ENCODE data around the gene CARD10. TPM values are rescaled to one million over a fixed set of nuclear protein-coding genes. Genes with fewer than 3 reads are reported as not detected.

The CARD10 gene
- total RNA-seq, 3 donors from 2014 or later (not counting 1 experiment from before 2014, with no cell fraction given) = 0.09 to 0.16 (median 0.10) TPM

- DNase-seq (peak; percentile 88 to 94), ATAC-seq (peak; percentile 81 to 91 (median 83))
- H3K4me1 ChIP-seq (ENCODE audit: control insufficient read depth, insufficient read depth, low read length) = peaks cover 35% of the 10 kb centered on the region
- no peaks in the 10 kb centered on the region for H3K36me3 ChIP-seq (ENCODE audit: control insufficient read depth, insufficient read depth, low read length)
- Mint-ChIP-seq H3K27ac (peak overlapping the region; percentile 67 to 82), H3K9me3 (no peaks in the 10 kb centered on the region), H3K4me3 (peak overlapping the region; percentile 65), H3K36me3 (no peaks in the 10 kb centered on the region), H3K27me3 (ENCODE audit: low read depth in 2 of 2) (peaks cover 18 to 31% of the 10 kb centered on the region in 2 donors), H3K4me1 (peaks cover 23 to 25% of the 10 kb centered on the region in 2 donors)
- H3K27me3 ChIP-seq (ENCODE audit: control insufficient read depth, insufficient read depth, low read length) = peaks cover 16% of the 10 kb centered on the region
- WGBS (ENCODE audit: insufficient coverage) = 25% methylated on average over 16 of the region's 16 CpGs
- peak; percentile 95 for TF ChIP-seq CTCF (IDR thresholded peaks at IDR 0.05)
- peak overlapping the region; percentile 62 for H3K27ac ChIP-seq (ENCODE audit: low read length)
- intact Hi-C loops (cut with micrococcal nuclease) = loop anchor here (1.0 to 5.0 kb wide), 2 partner anchors 28 to 80 kb away; partner anchors contain the start of gene MFNG
- no peaks in the 10 kb centered on the region for H3K9me3 ChIP-seq (ENCODE audit: control insufficient read depth, insufficient read depth, low read length)
- H3K4me3 ChIP-seq (ENCODE audit: low read length) = no peak overlapping the region
These were observed 47.9 kb upstream of the CARD10 start for GRCh38 chr22:37566903-37567798.

- Histone ChIP-seq H3K4me1 (ENCODE audit: control insufficient read depth, insufficient read depth, low read length) (peaks cover 43% of the 10 kb centered on the region), H3K27ac (ENCODE audit: low read length) (peak overlapping the region; percentile 62), H3K9me3 (ENCODE audit: control insufficient read depth, insufficient read depth, low read length) (no peaks in the 10 kb centered on the region), H3K27me3 (ENCODE audit: control insufficient read depth, insufficient read depth, low read length) (peaks cover 24% of the 10 kb centered on the region), H3K4me3 (ENCODE audit: low read length) (no peak overlapping the region), H3K36me3 (ENCODE audit: control insufficient read depth, insufficient read depth, low read length) (no peaks in the 10 kb centered on the region)
- peak overlapping the region; percentile 67 to 82 for H3K27ac Mint-ChIP-seq
- H3K4me3 Mint-ChIP-seq = peak overlapping the region; percentile 65
- DNase-seq (peak; percentile 58 to 75), ATAC-seq (peak; percentile 57 to 75 (median 70))
- no peaks in the 10 kb centered on the region for H3K9me3 Mint-ChIP-seq
- TF ChIP-seq CTCF (IDR thresholded peaks at IDR 0.05) = no peak
- 2% methylated on average over 28 of the region's 28 CpGs for WGBS (ENCODE audit: insufficient coverage)
- intact Hi-C loops (cut with micrococcal nuclease) = loop anchor here (5.0 kb wide), 1 partner anchor 79 kb away; the partner anchor contains the start of gene MFNG
- H3K27me3 Mint-ChIP-seq (ENCODE audit: low read depth in 2 of 2) = peaks cover 24 to 36% of the 10 kb centered on the region in 2 donors
- H3K36me3 Mint-ChIP-seq = no peaks in the 10 kb centered on the region
- peaks cover 30 to 33% of the 10 kb centered on the region in 2 donors for H3K4me1 Mint-ChIP-seq
These were observed 47.2 kb upstream of the CARD10 start for GRCh38 chr22:37566329-37566837.

- H3K9me3 ChIP-seq (ENCODE audit: control insufficient read depth, insufficient read depth, low read length) = no peaks in the 10 kb centered on the region
- peaks cover 24 to 39% of the 10 kb centered on the region in 2 donors for H3K27me3 Mint-ChIP-seq (ENCODE audit: low read depth in 2 of 2)
- peaks cover 48% of the 10 kb centered on the region for H3K4me1 ChIP-seq (ENCODE audit: control insufficient read depth, insufficient read depth, low read length)
- intact Hi-C loops (cut with micrococcal nuclease) = loop anchor here (5.0 kb wide), 1 partner anchor 79 kb away; the partner anchor contains the start of gene MFNG
- H3K27ac ChIP-seq (ENCODE audit: low read length) = peak overlapping the region; percentile 62
- no peaks in the 10 kb centered on the region for H3K9me3 Mint-ChIP-seq
- H3K36me3 ChIP-seq (ENCODE audit: control insufficient read depth, insufficient read depth, low read length) = no peaks in the 10 kb centered on the region
- ATAC-seq (no peak), DNase-seq (no peak)
- H3K4me3 ChIP-seq (ENCODE audit: low read length) = no peak overlapping the region
- H3K4me3 Mint-ChIP-seq = peak overlapping the region; percentile 35
- H3K27me3 ChIP-seq (ENCODE audit: control insufficient read depth, insufficient read depth, low read length) = peaks cover 29% of the 10 kb centered on the region
- 35% methylated on average over 17 of the region's 17 CpGs for WGBS (ENCODE audit: insufficient coverage)
- TF ChIP-seq CTCF (IDR thresholded peaks at IDR 0.05) = no peak
- peak overlapping the region; percentile 67 to 82 for H3K27ac Mint-ChIP-seq
- peaks cover 31 to 36% of the 10 kb centered on the region in 2 donors for H3K4me1 Mint-ChIP-seq
- H3K36me3 Mint-ChIP-seq = no peaks in the 10 kb centered on the region
These were observed 46.6 kb upstream of the CARD10 start for GRCh38 chr22:37565830-37566229.

All from natural killer cell (primary cell).